NCI-H1930 (cell line): ENCODE measurements around the gene C5orf47.

Experiments
- DNase-seq, 2 experiments: peaks; one replicate each; lab custom pipeline; 2025; lab: John Stamatoyannopoulos, UW

C5orf47 gene

DNA sequence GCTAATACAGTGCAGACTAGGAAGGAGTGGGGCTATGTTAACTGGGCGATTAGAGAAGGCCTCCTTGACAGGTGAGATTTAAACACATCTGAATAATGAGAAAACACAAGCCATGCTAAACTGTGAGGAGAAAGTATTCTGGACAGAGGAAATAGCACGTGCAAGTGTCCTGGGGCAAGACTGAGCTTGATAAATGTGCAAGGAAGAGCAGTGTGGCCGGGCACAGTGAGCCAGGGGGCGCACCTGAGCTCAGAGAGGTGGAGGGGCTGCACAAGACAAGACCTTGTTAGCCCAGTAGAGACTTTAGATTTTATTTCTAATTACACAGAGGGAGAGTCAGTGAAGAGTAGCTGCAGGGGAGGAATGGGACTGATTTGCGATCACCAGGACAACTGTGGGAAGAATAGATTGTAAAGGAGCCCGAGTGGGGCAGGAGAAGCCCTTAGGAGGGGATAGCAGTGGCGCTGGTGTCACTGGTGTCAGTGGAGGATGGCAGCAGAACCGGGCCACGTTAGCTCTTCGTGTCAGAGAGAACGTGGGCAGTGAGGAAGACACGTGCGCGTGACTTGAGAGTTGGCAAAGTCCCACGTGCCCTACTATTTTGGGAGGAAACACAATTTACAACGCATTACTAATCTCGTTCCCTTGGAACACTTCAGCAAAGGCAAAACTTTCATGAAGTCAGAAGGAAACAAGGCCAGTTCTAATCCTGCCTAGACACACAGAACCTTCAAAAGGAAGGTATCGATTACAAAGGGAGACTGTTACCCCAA is 17.9 kb upstream of the C5orf47 start:
- DNase-seq = no peak

DNA sequence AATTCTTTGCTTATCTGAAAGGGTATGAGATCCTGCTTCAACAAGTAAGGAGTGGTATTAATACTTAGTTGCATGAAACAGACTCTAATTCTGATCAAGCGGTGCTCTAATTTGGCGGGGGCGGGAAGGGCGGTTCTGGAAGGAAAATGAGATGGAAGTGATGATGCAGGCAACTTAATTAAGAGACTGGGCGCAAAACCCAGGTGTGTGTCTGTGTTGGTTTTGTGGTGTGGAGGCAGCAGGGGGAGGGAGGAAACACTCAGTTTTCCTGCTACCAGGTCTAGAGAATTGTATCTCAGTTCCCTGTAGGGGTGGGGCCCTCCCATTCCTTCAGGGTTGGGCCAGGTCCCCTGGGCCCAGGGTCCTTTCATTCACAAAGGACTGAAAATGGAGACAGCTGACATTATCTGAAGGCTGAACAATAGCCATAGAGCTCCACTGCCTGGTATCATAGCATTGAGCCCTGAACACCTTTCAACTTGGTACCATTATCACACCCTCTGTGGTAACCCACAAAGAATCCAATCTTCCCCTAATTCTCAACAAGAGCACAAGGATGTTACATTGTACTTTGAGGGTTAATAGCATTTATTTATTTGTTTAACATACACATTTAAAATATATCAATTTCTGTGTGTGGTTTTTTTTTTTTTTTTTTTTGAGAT is 17.2 kb upstream of the C5orf47 start:
- DNase-seq = no peak

DNA sequence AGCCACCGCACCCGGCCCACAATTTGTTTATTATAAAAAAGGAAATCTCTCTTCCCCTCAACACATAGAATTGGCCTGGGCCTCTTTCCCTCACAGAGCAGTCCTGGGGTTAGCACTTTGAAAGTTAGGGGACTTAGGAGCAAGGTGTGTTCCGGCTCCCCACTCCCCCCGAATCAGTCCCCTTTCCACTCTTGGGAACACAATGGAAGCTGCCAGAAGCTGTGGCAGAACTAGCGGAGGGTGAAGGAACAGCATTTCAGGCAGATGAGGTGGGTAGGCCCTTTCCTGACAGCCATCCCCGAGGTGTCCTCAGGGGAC is 16.4 kb upstream of the C5orf47 start:
- DNase-seq = no peak

DNA sequence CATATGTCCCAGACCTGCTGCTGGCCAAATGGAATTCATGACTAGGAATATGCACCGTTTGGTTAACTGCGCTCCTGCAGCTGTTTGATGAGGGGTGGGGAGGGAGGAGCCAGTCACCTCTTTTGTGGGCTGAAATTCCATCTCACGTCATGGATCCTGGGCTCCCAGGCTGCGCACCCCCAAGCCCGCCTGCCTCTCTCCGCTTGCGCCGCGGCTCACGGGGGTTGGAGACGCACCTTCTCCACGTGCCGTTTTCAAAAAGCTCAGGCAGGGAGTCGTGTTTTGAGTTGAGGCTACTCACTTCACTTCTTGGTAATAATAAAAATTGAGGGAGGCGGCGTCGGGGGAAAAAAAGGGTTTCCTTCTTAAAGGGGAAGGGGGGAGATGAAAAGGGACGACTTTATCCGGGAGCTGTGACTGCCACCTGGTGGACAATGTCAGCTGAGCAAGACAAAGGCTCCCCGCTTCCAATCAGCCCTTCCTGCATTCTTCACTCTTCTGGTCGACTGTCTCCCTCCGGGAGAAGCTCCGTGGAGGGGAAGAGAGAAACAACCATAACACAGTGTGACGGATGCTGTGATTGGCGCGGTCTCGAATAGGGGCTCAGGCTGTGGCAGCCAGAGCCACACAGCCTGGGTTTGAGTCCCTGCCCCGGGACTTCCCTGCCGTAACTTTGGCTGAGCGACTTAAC is 15.9 kb upstream of the C5orf47 start:
- peak in 1 of 2 experiments; percentile 50 for DNase-seq

DNA sequence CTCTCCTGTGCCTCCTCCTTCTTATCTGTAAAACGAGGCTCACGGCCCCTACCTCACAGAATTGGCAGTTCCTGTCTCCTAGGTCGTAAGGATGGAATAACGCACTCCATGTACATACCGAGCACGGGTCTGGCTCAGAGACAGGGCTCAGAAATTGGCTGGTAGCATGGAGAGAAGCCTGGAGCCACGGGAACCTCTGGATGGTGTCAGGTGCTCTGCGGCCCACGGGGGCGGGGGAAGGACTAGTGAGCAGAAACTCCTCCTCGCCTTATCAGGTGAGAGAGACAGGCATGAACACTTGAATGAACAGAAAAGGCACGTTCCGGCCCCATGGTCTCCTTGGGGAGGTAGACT is 15.4 kb upstream of the C5orf47 start:
- DNase-seq = no peak

DNA sequence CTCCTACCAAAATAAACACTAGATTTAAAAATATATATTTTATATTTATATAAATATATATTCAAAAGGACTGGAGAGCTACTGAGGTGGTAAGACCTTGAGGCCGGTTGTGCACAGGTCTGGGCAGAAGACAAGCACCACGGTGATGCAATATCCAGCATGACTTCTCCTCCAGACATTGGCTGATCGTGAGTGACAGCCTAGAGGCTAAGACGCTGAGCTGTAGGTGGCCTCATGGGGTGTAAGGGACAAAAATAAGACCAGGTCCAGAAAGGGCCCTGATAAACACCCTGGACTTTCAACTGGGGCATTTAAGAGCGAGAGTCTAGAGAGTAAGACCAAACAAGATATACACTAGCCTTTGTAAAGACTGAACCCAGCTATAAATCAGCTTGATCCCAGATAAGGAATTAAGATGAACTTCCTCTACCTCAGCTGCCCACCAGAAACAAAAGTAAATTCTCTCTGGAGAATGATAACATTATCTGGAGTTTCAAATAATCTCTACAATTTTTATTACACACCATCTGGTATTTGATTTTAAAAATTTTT is 14.2 kb upstream of the C5orf47 start:
- DNase-seq = no peak

DNA sequence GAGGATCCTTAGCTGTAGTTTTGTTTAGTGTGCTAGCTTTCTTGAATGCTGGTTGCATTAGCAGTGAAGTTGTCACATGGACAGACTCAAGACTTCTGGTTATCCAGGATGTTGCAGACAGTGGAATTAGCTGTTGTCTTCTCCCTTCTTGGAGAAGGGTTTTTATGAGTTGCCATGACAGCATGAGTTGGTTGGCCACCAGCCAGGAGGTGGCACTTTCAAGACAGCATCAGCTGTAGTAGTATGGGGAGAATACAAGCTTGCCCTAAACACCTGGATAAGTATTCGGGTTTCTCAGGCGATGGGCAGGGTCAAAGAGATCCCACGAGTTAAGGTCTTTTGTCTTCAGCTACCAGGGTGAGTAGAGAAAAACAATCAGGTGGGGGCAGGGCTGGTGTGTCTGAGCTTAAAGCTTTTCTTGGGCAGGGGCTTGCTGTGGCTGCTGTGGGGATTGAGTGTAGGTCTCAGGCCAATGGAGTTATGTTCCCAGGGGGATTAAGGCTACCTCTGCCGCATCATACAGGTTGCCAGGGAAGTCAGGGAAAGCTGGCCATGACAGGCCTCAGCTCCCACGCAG is 7.7 kb upstream of the C5orf47 start:
- DNase-seq = no peak

DNA sequence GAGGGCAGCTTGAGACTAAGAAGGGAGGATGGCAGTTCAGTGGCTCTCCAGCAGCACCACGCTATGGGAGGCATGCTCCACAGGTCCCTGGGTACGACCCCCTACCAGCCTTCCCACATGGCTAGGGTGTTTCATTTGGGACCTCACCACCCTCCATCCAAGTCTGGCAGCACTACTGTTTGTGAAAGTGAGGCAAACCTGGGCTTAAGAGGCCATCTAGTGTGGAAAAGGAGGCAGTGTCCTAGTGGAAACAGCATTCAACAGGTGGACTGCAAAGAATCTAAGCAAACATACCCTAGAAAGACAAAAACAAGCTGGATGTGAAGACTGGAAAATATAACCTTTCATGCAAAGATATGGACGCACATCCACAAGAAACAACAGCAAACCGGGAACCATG is 4.8 kb upstream of the C5orf47 start:
- DNase-seq = no peak

DNA sequence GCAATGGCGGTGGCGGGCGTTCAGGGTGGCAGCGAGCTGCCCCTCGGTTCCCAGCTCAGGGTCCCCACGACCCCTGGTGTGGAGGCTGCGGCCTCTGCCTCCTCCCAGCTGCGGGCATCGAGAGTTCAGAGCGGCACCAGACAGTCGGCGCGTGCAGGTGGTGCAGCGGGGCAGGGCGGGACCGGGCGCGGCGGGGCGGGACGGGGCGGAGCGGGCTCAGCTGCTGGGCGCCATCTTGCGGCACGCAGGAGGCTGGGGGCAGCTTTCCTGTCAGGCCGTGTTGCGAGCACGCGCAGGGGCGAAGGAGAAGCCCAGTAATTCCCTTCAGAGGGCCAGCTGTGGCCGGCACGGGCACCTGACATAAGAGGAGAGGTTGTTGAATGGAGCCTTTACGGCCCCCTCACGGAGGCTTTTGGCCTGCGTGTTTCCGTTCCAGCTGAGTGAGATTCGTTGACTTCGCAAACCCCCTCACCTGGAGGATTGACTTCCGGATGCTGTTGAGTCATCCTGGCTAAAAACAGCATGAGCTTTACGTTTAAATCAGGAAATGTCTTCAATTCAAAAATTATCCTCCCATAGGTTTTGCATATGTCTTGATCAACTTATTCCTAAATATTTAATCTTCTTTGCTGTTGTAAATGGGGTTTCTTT is 587 bp downstream of the C5orf47 start:
- no peak for DNase-seq

DNA sequence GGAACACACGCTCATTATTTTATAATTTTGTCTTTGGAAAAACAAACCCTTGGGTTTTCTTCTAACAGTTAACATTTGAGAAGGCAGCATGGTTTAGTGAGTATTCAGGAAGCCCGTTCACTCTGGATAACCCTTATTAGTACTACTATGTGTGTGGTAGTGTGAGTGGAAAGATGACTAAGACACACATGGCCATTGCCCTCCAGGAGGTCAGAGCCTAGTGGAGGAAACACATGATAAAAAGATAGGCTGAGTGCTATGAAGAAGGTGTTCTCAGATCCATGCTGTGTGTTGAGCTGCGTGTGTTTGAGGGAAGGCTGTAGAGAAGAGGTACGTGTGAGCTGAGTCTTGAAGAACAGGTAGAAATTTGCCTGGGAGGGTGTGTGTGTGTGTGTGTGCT is 8.4 kb downstream of the C5orf47 start:
- no peak for DNase-seq

DNA sequence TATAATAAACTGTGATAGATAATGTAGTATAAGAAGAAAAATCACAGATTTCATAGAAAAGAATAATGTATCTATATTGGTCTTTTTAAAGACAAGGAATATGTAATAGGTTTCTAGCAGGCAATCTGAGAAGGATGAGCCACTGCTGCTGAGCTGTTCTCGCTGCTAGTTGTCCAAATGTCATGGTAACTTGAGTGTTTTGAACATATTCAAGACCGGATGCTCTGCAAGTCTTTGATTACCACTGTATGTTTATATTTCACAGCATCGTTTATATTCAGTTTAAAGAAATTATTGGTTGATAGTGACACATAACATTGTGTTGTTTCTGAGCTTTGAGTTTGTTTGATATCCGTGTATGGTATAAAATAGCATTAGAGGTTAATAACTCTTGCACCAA is 9.6 kb downstream of the C5orf47 start:
- DNase-seq = no peak

DNA sequence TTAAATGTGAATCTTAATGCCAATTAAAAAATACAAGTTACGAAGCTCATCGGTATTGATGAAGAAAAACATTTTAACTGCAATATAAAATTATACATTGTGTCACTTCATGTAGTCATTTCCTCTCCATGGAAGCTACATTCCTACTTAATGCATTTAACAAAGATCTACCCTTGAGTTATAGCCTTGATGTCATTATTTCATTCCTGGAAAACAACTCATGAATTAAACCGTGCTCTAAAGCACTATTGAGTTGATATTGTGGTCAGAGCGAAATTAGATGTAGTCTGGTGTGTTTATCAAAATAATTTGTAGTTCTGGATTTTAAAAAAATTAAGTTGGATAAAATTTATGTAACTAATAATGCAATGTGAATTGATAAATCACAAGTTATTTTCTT is 11.1 kb downstream of the C5orf47 start:
- no peak for DNase-seq

DNA sequence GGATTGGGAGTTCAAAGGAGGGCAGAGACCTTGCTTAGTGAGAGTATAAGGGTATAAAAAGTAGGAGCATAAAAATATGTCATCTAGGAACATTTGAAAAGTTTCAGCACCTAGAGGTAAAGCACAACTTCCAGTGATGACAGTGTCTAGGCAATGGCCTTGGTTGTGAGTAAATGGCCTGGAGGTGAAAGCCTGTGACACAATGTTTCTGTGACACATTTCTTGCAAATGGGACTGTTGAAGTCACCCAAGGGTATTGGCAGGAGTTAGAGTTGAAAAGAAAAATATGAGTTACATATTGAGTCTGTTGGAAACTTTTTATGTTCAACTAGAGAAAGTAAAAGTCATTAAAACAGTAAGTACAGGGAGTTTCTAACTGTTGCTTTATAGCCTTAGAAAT is 14.8 kb downstream of the C5orf47 start:
- no peak for DNase-seq

DNA sequence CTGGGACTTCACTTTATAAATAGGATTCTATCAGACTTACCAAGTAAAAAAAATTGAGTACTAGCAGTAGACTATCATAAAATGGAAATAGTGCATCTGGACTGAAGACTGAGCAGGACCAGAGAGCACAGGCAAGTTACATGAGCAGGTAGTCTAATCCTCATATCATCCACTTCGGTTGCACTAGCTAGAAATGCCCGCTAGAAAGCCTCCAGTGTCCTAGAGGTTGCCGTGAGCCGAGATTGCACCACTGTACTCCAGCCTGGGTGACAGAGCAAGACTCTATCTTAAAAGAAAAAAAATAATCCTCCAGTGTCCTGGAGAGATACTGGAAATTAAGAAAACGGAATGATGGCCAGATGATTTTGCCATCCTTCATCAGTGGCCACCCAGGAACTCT is 20.0 kb downstream of the C5orf47 start:
- DNase-seq = no peak

DNA sequence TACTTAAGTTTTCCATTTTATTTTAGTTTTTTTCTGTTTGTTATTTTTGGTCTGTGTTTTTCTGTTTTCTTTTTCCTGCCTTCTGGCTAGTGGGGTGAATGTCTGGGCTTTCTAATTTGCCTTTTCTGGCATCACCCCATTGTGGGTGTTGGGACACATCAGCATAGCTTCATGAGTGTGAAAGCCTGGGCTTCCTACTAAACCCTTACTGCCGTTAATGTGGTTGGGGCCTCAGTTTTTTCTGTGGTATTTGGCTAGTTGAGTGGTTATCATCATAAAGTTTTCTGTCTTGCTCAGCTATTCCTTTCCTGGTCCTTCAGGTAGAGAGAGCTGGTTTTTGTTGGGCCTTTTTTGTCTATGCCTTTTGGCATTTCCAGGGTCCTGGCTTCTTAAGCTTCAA is 21.4 kb downstream of the C5orf47 start:
- DNase-seq = no peak

DNA sequence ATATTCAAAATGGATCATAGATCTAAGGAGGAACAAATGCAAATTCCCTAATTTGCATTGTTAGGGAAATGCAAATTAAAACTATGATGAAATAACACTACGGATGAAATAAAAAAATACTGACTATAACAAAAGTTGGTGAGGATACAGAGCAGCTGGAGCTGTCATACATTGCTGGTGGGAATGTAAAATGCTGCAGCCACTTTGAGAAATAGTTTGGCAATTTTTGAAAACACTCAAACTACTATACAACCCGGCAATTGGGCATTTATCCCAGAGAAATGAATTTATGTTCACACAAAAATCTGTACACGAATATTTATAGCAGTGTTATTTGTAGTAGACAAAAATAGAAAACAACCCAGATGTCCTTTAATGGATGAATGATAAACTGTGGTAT is 22.5 kb downstream of the C5orf47 start:
- no peak for DNase-seq

DNA sequence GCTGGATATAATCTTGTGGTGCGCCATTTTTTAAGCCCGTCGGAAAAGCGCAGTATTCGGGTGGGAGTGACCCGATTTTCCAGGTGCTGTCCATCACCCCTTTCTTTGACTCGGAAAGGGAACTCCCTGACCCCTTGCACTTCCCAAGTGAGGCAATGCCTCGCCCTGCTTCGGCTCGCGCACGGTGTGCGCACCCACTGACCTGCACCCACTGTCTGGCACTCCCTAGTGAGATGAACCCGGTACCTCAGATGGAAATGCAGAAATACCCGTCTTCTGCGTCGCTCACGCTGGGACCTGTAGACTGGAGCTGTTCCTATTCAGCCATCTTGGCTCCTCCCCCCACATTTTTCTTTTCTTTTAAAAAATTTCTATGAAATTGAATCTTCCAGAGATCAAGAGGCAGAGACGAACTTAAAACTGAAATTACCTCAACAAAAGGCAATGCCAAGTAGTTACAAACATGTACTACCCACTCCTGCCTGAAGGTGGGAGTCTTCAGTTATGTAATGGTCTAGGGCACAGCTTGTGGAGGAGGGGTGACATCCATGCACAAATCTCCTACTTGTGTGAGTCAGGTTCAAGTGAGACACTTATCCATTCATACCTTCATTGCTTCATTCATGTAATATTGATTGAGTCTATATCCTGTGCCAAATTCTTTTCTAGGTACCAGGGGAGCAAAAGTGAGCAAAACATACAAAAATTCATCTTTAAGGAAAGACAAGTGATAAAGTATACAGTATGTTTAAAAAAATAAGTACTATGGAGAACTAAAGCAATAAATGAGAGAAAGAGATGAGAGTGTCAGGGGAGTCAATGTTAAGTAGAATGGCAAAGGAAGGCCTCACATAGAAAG is 31.3 kb downstream of the C5orf47 start:
- DNase-seq = peak in 1 of 2 experiments; percentile 58

DNA sequence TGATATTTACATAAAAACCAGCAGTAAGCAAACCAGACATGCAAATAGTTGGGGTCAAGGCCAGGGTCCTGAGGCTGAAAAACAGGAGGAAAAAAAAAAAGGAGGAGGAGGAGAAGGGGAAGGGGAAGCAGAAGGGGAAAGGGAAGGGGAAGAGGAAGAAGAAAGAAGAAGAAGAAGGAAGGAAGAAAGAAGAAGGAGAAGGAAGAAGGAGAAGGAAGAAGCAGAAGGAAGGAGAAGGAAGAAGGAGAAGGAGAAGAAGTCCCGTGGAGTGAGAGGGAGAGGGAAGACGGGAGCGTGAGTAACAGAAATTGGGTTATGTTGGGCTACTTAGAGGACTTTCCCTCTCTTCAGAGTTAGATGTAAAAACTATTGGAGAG is 31.9 kb downstream of the C5orf47 start:
- no peak for DNase-seq

DNA sequence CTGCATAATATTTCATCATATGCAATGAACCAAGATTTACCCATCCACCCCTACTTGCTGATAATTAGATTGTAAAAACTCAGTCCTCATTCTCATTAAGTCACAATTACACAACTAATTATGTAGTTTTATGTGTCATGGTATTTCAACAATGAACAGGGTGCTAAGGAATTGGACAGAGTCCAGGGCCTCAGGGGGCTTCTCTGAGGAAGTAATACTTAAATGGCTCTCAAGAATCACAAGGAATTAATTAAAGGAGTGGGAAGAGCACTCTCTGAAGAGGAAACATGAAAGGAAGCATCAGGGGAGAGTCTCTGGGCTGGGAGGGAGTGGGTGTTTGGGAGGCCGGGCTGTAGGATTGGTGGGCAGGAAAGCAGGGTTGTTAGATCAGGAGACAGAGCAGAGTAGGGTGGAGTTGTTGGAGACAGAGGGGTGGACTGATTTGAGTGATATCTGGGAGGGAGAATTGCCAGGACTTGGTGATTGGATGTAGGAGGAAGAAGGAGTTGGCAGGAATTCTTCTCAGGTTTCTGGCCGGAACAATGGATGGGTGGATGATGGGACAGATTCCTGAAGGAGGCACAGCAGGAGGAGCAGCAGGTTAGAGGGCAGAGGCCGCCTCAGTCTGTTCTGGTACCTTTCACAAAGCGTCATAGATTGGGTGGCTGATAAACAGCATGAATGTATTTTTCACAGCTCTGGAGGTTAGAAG is 33.6 kb downstream of the C5orf47 start:
- DNase-seq = no peak

DNA sequence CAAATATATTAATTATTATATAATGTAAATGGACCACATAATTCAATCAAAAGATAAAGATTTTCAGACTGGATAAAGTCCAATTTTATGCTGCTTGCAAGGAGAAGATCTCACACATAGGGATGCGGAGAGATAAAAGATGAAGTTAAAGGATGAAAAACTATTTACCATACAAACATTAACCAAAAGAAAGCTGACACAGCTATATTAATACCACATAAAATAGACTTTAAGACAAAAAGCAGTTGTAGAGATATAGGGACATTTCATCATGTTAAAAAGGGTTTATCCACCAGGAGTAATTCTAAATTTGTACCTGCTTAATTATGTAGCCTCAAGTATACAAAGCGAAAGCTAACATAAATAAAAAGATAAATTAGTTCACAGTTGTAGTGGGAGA is 41.3 kb downstream of the C5orf47 start:
- DNase-seq = no peak
